Adipose tissue (tissue), 3 donors: ENCODE measurements around the gene MARF1. TPM values are rescaled to one million over a fixed set of nuclear protein-coding genes. Genes with fewer than 3 reads are reported as not detected.
"Not testable (repeated sequence)": the region's sequence is repeated elsewhere in the genome, so short reads cannot be mapped to it uniquely, and the experiment has no call there.

Experiments
- H3K27ac ChIP-seq: one replicate; pipeline ENCODE4 v1.5.1; 2013; ENCODE audit warnings: low read depth, low read length
- WGBS, 3 donors: extraction: QIAGEN DNeasy Blood & Tissue Kit; methylation state at CpG; one replicate each; pipeline ENCODE4 v1.1.7; 2013; 5-methylcytosine and 5-hydroxymethylcytosine counted together
- polyA plus RNA-seq, 3 donors: library from polyadenylated mRNA; stranded (reverse); fragments of 200-250 nt; gene quantifications; one replicate each; pipeline ENCODE4 v1.2.3, GENCODE V29; 2013
- donor health status: healthy with polysubstance abuse.
- donor health status: Bipolar disorder and iron deficiency.
- donor health status: healthy.

The MARF1 gene, protein sequence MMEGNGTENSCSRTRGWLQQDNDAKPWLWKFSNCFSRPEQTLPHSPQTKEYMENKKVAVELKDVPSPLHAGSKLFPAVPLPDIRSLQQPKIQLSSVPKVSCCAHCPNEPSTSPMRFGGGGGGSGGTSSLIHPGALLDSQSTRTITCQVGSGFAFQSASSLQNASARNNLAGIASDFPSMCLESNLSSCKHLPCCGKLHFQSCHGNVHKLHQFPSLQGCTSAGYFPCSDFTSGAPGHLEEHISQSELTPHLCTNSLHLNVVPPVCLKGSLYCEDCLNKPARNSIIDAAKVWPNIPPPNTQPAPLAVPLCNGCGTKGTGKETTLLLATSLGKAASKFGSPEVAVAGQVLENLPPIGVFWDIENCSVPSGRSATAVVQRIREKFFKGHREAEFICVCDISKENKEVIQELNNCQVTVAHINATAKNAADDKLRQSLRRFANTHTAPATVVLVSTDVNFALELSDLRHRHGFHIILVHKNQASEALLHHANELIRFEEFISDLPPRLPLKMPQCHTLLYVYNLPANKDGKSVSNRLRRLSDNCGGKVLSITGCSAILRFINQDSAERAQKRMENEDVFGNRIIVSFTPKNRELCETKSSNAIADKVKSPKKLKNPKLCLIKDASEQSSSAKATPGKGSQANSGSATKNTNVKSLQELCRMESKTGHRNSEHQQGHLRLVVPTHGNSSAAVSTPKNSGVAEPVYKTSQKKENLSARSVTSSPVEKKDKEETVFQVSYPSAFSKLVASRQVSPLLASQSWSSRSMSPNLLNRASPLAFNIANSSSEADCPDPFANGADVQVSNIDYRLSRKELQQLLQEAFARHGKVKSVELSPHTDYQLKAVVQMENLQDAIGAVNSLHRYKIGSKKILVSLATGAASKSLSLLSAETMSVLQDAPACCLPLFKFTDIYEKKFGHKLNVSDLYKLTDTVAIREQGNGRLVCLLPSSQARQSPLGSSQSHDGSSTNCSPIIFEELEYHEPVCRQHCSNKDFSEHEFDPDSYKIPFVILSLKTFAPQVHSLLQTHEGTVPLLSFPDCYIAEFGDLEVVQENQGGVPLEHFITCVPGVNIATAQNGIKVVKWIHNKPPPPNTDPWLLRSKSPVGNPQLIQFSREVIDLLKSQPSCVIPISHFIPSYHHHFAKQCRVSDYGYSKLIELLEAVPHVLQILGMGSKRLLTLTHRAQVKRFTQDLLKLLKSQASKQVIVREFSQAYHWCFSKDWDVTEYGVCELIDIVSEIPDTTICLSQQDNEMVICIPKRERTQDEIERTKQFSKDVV (N-terminal part only)
- 10 to 100 TPM; 11.3 to 27.6 (median 14.7) TPM for polyA plus RNA-seq

DNA sequence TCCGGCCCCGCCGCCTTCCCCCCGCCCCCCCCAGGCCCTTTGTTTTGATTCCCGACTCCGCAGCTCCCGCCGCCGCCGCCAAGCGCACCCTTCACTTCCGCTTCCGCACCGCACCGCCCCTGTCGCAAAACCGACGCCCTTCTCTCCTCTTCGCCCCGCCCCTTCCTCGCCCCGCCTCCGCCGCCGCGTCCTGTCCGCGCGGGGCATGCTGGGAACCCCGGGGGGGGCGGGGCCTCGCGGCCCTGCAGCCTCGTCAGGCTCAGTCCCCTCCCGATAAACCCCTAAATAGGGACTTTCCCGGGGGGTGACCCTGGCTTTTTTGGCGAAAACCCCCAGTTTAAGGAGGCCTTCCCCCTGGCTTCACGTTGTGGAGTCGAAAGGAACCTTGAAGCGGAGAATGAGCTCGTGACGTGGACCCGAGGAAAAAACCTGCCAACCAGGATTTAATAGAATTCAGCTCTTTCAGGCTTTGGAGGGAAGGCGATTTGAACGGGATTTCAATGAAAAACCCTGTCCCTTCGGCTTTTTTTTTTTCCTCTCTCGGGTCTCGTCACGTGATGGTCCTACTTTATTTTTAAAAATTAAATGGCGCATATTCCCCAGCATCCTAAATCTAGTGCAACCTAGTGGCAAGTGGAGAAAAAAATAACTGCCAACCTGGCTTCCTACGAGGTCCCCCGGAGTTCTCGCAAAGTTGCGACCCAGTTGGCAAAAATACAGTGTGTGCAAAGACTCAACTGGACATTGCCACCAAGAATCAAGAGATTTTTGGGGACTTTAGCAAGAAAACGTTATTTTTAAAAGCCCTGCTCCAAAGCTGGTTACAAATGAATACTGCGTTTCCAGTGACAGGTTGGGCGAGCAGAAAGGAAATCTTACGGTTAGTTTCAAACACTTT, at the start of gene MARF1:
Gene MARF1, minus strand, starts transcription at position 107 of the 898 bp plus-strand sequence. CDS start 3,921 bp downstream, outside the sequence.
- H3K27ac ChIP-seq, result peak within 1 kb of the TSS; percentile 75
- WGBS, 3 donors, result 1% methylated on average over 37 to 58 of the region's 58 CpGs

DNA sequence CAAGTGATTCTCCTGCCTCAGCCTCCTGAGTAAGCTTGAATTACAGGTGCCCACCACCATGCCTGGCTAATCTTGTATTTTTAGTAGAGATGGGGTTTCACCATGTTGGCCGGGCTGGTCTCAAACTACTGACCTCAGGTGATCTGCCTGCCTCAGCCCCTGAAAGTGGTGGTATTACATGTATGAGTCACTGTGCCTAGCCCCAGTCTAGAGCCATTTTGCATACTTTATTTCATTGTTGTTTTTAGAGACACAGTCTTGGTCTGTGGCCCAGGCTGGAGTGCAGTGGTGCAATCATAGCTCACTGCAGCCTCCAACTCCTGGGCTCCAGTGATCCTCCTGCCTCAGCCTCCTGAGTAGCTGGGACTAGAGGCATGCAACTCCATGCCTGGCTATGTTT, 49.6 kb upstream of the MARF1 start:
- WGBS, 3 donors, result 96 to 100% (median 98%) methylated on average over 1 of the region's 1 CpG
- H3K27ac ChIP-seq, result not testable (repeated sequence)

DNA sequence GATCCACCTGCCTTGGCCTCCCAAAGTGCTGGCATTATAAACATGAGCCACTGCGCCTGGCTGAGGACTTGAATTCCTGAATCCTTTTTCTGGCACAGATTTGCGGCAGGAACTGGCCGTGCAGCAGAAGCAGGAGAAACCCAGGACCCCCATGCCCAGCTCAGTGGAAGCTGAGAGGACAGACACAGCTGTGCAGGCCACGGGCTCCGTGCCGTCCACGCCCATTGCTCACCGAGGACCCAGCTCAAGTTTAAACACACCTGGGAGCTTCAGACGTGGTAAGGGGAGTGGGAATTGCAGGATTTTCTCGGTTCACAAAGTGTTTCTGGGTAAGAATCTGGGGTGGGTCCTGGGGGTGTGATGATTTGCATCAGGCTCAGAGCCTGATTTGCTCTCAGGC, 48.1 kb upstream of the MARF1 start:
- whole genome bisulfite sequencing, 3 donors, result 91 to 94% (median 93%) methylated on average over 10 of the region's 10 CpGs
- H3K27ac ChIP-seq, result no peak overlapping the region

DNA sequence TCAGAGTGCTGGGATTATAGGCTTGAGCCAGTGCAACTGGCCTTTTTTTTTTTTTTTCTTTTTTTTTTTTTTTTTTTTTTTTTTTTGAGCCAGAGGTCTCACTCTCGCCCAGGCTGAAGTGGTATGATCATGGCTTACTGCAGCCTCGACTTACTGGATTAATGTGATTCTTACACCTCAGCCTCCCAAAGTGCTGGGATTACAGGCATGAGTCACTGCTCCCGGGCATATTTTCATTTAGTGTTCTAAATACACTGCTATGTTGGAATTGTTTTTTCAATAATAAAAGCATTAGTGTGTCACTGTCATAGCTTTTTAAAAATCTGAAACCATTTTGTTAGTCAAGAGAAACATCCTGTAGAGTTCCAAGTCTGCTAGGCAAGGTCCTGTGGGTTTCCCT, 47.3 kb upstream of the MARF1 start:
- no peak overlapping the region for H3K27ac ChIP-seq
- 91 to 96% (median 96%) methylated on average over 3 of the region's 3 CpGs for WGBS, 3 donors

DNA sequence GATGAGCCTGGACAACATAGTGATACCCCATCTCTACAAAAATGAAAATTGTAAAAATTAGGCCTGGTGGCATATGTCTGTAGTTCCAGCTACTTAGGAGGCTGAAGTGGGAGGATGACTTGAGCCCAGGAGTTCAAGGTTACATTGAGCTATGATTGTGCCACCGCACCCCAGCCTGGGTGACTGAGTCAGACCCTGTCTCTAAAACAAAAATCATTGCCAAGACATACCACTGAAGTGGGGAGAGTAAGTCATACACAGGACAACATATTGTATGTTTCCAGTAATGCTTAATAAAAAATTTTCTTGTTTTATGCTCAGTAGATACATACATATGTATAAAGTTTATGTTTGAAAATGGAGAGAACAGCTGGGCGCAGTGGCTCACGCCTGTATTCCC, 46.3 kb upstream of the MARF1 start:
- 97 to 98% (median 97%) methylated on average over 3 of the region's 3 CpGs for WGBS, 3 donors
- no peak overlapping the region for H3K27ac ChIP-seq

DNA sequence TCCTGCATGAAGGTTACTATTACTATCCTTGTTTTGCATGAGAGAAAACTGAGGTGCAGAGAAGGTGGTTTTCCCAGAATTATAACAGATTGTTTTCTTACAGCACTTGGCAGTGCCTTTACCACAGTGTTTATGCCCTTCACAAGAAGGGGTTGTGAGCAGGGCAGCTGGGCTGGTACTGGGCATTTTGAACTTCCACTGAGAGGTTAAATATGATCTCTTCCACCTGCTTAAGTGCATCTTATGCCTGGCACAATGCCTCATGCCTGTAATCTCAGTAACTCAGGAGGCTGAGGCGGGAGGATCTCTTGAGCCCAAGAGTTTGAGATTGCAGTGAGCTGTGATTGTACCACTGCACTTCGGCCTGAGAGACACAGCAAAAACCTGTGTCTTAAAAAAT, 43.3 kb upstream of the MARF1 start:
- 96 to 98% (median 97%) methylated on average over 2 of the region's 2 CpGs for WGBS, 3 donors
- no peak overlapping the region for H3K27ac ChIP-seq

DNA sequence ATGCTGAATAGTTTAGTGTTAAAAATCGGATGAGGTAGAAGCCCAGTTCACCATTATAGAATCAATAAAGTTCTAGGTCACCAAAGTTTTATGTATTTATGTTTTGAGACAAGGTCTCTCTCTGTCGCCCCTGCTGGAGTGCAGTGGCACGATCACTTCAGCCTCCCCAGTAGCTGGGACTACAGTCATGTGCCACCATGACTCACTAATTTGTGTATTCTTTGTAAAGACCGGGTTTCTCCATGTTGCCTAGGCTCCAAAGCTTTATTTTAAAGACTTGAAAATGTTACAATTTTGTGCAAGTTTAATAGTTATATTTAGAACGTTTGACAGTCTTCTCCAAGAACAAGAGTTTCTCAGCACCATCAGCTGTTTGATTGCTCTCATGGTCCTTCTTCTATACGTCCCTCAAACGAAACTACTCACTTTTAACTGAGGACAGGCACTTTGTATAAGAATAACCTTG, 39.2 kb upstream of the MARF1 start:
- 57 to 66% (median 61%) methylated on average over 7 of the region's 7 CpGs for WGBS, 3 donors
- H3K27ac ChIP-seq, result no peak overlapping the region

DNA sequence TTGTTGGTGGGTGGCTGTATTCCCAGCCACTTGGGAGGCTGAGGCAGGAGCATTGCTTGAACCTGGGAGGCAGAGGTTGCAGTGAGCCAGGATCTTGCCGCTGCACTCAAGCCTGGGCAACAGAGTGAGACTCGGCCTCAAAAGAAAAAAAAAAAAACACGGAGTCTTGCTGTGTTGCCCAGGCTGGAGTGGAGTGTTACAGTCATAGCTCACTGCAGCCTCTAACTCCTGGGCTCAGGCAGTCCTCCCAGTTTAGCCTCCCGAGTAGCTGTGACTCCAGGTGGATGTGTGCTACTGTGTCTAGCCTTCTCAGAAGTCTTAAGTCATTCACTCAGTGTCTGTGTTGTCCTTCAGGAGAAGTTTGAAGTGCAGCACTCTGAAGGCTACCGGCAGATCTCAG, 34.5 kb upstream of the MARF1 start:
- WGBS, 3 donors, result 93 to 95% (median 94%) methylated on average over 5 of the region's 5 CpGs
- no peak overlapping the region for H3K27ac ChIP-seq

DNA sequence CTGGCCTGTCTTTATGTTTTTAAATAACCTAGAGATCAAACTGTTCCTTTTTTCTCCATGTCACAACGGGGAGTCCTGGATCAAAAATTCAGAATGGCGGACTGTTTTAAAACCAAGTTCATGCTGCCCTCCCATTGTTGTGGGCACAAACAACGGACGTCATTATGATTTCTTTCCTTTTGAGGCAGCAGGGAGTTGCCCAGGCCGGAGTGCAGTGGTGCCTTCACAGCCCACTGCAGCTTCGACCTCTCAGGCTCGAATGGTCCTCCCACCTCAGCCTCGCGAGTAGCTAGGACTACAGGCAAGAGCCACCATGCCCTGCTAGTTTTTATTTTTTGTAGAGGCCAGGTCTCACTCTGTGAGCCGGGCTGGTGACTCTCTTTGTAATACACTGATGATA, 33.6 kb upstream of the MARF1 start:
- WGBS, 3 donors, result 81 to 85% (median 85%) methylated on average over 10 of the region's 10 CpGs

DNA sequence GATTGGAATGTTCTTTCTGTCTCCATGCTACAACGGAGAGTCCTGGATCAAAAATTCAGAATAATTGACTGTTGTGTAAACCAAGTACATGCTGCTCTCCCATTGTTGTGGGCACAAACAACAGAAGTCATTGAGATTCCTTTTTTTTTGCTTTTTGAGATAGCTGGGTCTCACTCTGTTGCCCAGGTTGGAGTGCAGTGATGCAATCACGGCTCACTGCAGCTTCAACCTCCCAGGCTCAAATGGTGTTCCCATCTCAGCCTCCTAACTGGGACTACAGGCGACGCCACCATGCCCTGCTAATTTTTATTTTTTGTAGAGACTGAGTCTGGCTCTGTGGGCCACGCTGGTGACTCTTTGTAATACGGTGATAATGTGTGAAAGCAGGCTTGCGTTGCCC, 31.6 kb upstream of the MARF1 start:
- no peak overlapping the region for H3K27ac ChIP-seq
- WGBS, 3 donors, result 94 to 97% (median 95%) methylated on average over 7 of the region's 7 CpGs

More for the DNA sequence above, 33.6 kb upstream of the MARF1 start:
- H3K27ac ChIP-seq, result no peak overlapping the region

DNA sequence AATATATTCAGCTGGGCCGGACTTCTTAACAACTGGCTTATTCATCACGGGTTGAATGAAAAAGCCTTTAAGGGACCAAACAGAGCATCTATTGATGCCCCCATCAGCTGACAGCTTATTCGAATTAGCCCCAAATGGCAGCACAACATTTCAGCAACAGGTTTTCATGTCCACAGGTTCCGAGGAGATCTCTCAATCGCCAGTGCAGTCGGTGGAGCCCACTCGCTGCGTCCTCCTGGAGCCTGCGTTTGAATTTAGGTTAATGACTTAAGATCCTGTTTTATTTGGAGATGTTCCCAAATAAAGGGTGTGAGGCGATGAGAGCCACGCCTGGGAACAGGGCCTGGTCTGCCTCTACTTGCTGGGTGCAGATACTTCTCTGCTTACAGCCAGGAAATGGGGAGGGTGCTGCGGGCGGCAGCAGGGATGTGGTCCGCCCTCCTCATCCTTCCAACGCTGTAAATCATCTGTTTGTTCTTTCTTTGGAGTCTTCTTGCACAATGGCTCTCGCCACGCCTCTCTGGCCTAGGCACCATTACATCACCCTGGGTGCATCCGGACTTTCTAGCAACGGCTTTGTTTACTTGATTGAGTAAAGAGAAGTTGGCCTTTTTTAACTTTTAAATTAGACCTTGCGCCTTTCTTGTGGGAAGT, 29.7 kb upstream of the MARF1 start:
- WGBS, 3 donors, result 9 to 65% (median 11%) methylated on average over 20 of the region's 20 CpGs
- no peak overlapping the region for H3K27ac ChIP-seq

DNA sequence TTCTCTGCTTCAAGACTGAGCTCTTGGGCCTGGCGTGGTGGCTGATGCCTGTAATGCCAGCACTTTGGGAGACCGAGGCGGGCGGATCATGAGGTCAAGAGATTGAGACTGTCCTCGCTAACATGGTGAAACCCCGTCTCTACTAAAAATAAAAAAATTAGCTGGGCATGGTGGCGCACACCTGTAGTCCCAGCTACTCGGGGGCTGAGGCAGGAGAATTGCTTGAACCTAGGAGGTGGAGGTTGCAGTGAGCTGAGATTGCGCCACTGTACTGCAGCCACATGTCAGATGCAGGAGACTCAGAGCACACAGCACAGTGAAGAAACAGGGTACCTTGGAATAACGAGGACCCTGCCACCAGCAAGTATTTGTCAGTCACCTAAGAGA, 29.2 kb upstream of the MARF1 start:
- 78 to 87% (median 81%) methylated on average over 10 of the region's 10 CpGs for WGBS, 3 donors
- H3K27ac ChIP-seq, result not testable (repeated sequence)

DNA sequence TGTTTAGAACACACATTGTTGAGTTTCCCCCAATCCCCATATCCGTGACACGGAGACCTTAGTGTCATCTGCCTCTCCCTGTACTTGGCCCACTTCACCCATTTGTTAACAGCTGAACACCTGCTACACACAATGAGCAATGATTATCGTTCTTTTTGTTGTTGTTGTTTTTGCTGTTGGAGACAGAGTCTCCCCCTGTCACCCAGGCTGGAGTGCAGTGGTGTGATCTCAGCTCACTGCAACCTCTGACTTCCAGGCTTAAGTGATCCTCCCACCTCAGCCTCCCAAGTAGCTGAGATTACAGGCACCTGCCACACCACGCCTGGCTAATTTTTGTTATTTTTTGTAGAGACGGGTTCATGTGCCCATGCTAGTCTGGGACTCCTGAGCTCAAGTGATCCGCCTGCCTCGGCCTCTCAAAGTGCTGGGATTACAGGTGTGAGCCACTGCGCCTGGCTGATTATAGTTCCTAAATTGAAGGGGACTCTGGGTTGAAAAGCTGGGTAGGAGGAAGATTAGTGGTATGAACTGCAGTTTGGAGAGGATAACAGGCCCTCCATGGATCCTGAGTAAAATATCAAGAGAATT, 28.7 kb upstream of the MARF1 start:
- WGBS, 3 donors, result 92 to 95% (median 92%) methylated on average over 8 of the region's 8 CpGs

DNA sequence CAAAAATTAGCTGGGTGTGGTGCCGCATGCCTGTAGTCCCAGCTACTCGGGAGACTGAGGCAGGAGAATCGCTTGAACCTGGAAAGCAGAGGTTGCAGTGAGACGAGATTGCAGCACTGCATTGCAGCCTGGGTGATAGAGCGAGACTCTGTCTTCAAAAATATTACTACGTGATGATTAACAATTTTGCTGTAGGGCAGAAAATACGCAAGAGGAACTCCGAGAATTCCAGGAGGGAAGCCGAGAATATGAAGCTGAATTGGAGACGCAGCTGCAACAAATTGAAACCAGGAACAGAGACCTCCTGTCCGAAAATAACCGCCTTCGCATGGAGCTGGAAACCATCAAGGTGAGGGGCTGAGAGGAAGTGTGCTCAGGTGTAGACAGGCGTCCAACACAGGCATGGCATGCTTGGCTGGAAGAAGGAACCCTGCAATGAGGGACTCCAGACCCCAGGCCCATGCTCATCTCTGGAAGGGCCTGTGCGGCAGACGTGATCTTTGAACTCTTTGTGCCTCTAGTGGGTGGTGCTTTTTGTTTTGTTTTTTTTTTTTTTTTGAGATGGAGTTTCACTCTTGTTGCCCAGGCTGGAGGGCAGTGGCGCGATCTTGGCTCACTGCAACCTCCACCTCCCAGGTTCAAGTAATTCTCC, 24.3 kb upstream of the MARF1 start:
- 90 to 91% (median 91%) methylated on average over 18 of the region's 18 CpGs for WGBS, 3 donors
- no peak overlapping the region for H3K27ac ChIP-seq

More for the DNA sequence above, 28.7 kb upstream of the MARF1 start:
- no peak overlapping the region for H3K27ac ChIP-seq

DNA sequence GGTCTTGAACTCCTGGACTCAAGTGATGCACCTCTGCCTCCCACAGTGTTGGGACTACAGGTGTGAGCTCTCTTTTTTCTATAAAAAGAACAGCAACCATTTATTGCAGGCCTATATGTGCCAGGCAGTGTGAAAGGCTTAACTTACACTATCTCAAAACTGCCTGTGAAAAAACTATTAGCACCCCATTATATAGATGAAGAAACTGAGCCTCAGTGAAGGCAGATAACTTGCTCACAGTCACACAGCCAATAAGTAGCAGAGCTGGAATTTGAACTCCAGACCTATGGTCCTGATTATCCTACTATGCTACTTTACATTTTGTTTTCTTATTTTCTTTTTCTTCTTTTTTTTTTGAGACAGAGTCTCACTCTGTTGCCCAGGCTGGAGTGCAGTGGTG, 22.2 kb upstream of the MARF1 start:
- no peak overlapping the region for H3K27ac ChIP-seq

DNA sequence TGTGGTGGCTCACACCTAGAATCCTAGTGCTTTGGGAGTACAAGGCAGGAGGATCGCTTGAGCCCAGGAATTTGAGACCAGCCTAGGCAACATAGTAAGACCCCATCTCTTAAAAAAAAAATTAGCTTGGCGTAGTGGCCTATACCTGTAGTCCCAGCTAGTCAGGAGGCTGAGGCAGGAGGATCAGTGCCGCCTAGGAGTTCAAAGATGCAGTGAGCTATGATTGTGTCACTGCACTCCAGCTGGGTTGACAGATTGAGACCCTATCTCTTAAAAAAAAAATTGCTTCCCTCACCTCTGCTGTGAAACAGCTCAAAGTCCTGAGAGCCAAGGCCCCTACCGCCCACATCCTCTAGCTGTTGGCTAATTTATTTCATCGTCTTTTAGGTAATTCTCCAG, 17.2 kb upstream of the MARF1 start:
- WGBS, 3 donors, result 77 to 93% (median 80%) methylated on average over 5 of the region's 5 CpGs
- H3K27ac ChIP-seq, result no peak overlapping the region
